ENCODE measurements around the gene ATXN7L1. TPM values are rescaled to one million over a fixed set of nuclear protein-coding genes. Genes with fewer than 3 reads are reported as not detected.

The ATXN7L1 gene
- total RNA-seq, 1 donor from 2014 or later: 18.6 TPM

- Mint-ChIP-seq H3K27ac (no peak overlapping the region), H3K9me3 (no peaks in the 10 kb centered on the region), H3K36me3 (ENCODE audit: low read depth) (no peaks in the 10 kb centered on the region), H3K4me3 (no peak overlapping the region), H3K27me3 (peaks cover 10% of the 10 kb centered on the region), H3K4me1 (no peaks in the 10 kb centered on the region)
- POLR2A ChIA-PET: interaction anchor here (0.5 kb wide), 1 partner anchor 300 kb away, joined by 4 read pairs; no protein-coding TSS in a partner anchor
- TF ChIP-seq CTCF (IDR thresholded peaks at IDR 0.05): no peak
- CTCF ChIA-PET: no interaction called here
- DNase-seq (no peak), ATAC-seq (ENCODE audit: low read depth) (no peak)
- intact Hi-C loops (cut with micrococcal nuclease): no loop called here
These were observed 44.4 kb downstream of the ATXN7L1 start for GRCh38 chr7:105831824-105832535.

GRCh38 chr7:105831302-105831620 is 45.1 kb downstream of the ATXN7L1 start:
- no peaks in the 10 kb centered on the region for H3K4me1 Mint-ChIP-seq
- ATAC-seq (ENCODE audit: low read depth) (no peak), DNase-seq (no peak)
- no peaks in the 10 kb centered on the region for H3K36me3 Mint-ChIP-seq (ENCODE audit: low read depth)
- H3K27me3 Mint-ChIP-seq: peaks cover 10% of the 10 kb centered on the region
- no peaks in the 10 kb centered on the region for H3K9me3 Mint-ChIP-seq
- ChIA-PET POLR2A (interaction anchor here (0.6 kb wide), 1 partner anchor 12 kb away, joined by 7 read pairs; no protein-coding TSS in a partner anchor), CTCF (no interaction called here)
- H3K27ac Mint-ChIP-seq: no peak overlapping the region
- no peak for TF ChIP-seq CTCF (IDR thresholded peaks at IDR 0.05)
- H3K4me3 Mint-ChIP-seq: no peak overlapping the region
- intact Hi-C loops (cut with micrococcal nuclease): no loop called here

- H3K36me3 Mint-ChIP-seq (ENCODE audit: low read depth): no peaks in the 10 kb centered on the region
- no peak for TF ChIP-seq CTCF (IDR thresholded peaks at IDR 0.05)
- ChIA-PET CTCF (no interaction called here), POLR2A (interaction anchor here (0.6 kb wide), 2 partner anchors 12 to 152 kb away, joined by 3 to 7 read pairs; no protein-coding TSS in a partner anchor)
- peaks cover 7% of the 10 kb centered on the region for H3K27me3 Mint-ChIP-seq
- no peaks in the 10 kb centered on the region for H3K4me1 Mint-ChIP-seq
- ATAC-seq (ENCODE audit: low read depth): no peak
- intact Hi-C loops (cut with micrococcal nuclease): no loop called here
- no peak overlapping the region for H3K4me3 Mint-ChIP-seq
- DNase-seq: no peak
- no peak overlapping the region for H3K27ac Mint-ChIP-seq
- H3K9me3 Mint-ChIP-seq: no peaks in the 10 kb centered on the region
These were observed 45.7 kb downstream of the ATXN7L1 start for GRCh38 chr7:105830405-105831301.

- Mint-ChIP-seq H3K36me3 (ENCODE audit: low read depth) (no peaks in the 10 kb centered on the region), H3K9me3 (no peaks in the 10 kb centered on the region), H3K4me1 (no peaks in the 10 kb centered on the region), H3K4me3 (no peak overlapping the region), H3K27ac (no peak overlapping the region), H3K27me3 (peaks cover 12% of the 10 kb centered on the region)
- ChIA-PET CTCF (no interaction called here), POLR2A (interaction anchor here (0.6 kb wide), 1 partner anchor 152 kb away, joined by 3 read pairs; no protein-coding TSS in a partner anchor)
- ATAC-seq (ENCODE audit: low read depth): no peak
- DNase-seq: no peak
- intact Hi-C loops (cut with micrococcal nuclease): no loop called here
- TF ChIP-seq CTCF (IDR thresholded peaks at IDR 0.05): no peak
These were observed 46.6 kb downstream of the ATXN7L1 start for GRCh38 chr7:105829681-105830322.

GRCh38 chr7:105828141-105828540 is 48.3 kb downstream of the ATXN7L1 start:
- no peak for TF ChIP-seq CTCF (IDR thresholded peaks at IDR 0.05)
- CTCF ChIA-PET: interaction anchor here (1.0 to 1.2 kb wide), 2 partner anchors 10 to 151 kb away, joined by 3 read pairs; no protein-coding TSS in a partner anchor
- Mint-ChIP-seq H3K27ac (no peak overlapping the region), H3K9me3 (peaks cover 2% of the 10 kb centered on the region), H3K36me3 (ENCODE audit: low read depth) (no peaks in the 10 kb centered on the region), H3K27me3 (peaks cover 6% of the 10 kb centered on the region), H3K4me1 (no peaks in the 10 kb centered on the region), H3K4me3 (no peak overlapping the region)
- POLR2A ChIA-PET: no interaction called here
- intact Hi-C loops (cut with micrococcal nuclease): no loop called here
- ATAC-seq (ENCODE audit: low read depth): no peak
- DNase-seq: no peak

Data from activated B cell treated with CpG ODN at 0.5 μM for 24 hours (primary cell).